ENCODE data around the gene HINT1. TPM values are rescaled to one million over a fixed set of nuclear protein-coding genes. Genes with fewer than 3 reads are reported as not detected.

HINT1 gene
- total and polyA plus RNA-seq, 9 of the 15 experiments (the other 6 are each of a cell fraction or from before 2014, with no cell fraction given) = 296 to 1,027 (median 500) TPM

- TF ChIP-seq ZNF551 (CRISPR knock-in tag; IDR thresholded peaks at IDR 0.05) (no peak), POLR2A (conservative IDR thresholded peaks at IDR 0.05) (peak; percentile 90), HDAC2 (IDR thresholded peaks at IDR 0.05) (no peak), ZNF146 (CRISPR knock-in tag; IDR thresholded peaks at IDR 0.05; ENCODE audit: unreplicated experiment) (no peak), ZBTB9 (CRISPR knock-in tag; IDR thresholded peaks at IDR 0.05) (no peak), ZBTB2 (IDR thresholded peaks at IDR 0.05) (peak; percentile 99), VEZF1 (CRISPR knock-in tag; IDR thresholded peaks at IDR 0.05) (peak; percentile 60), MXD1 (CRISPR knock-in tag; IDR thresholded peaks at IDR 0.05; ENCODE audit: borderline replicate concordance, poor library complexity, severe bottlenecking) (no peak), MBD1 (CRISPR knock-in tag; IDR thresholded peaks at IDR 0.05) (no peak), ZNF764 (CRISPR knock-in tag; IDR thresholded peaks at IDR 0.05; ENCODE audit: low read depth) (no peak), NR4A1 (CRISPR knock-in tag; IDR thresholded peaks at IDR 0.05) (0 out of 2 replicates have a peak, but pooled peaks have one; percentile 23), NR4A1 (tag; IDR thresholded peaks at IDR 0.05) (no peak), BACH1 (tag; IDR thresholded peaks at IDR 0.05) (no peak), HMG20A (CRISPR knock-in tag; conservative IDR thresholded peaks at IDR 0.05) (no peak), HMGXB4 (CRISPR knock-in tag; IDR thresholded peaks at IDR 0.05) (no peak), PATZ1 (CRISPR knock-in tag; IDR thresholded peaks at IDR 0.05; ENCODE audit: borderline replicate concordance) (no peak), ZNF436 (CRISPR knock-in tag; IDR thresholded peaks at IDR 0.05) (no peak), ELF2 (CRISPR knock-in tag; IDR thresholded peaks at IDR 0.05) (no peak)
These were observed at the start of gene HINT1 (continued) for GRCh38 chr5:131165119-131165727.

Measured in K562 (cell line).